Bronchial epithelial cell (primary cell): Measurements from ENCODE around the gene C1orf87. TPM values are rescaled to one million over a fixed set of nuclear protein-coding genes. Genes with fewer than 3 reads are reported as not detected.

Source experiments
- DNase-seq: peaks from one replicate; pipeline ENCODE4 v3.0.0-alpha.2; 2010; ENCODE audit warnings: low read depth
- FAIRE-seq: peaks from 2 replicates; lab custom pipeline; 2011; peaks lifted over from hg19 to GRCh38; lab: Jason Lieb, UNC
- H3K27me3 ChIP-seq: 2 replicates; pipeline ENCODE4 v1.5.1; 2011; ENCODE audit warnings: low read length; ENCODE audit not compliant: control insufficient read depth, insufficient read depth
- H3K36me3 ChIP-seq: 2 replicates; pipeline ENCODE4 v1.5.1; 2011; ENCODE audit warnings: low read length; ENCODE audit not compliant: control insufficient read depth, insufficient read depth
- H3K4me3 ChIP-seq: 2 replicates; pipeline ENCODE4 v1.5.1; 2011; ENCODE audit warnings: mild to moderate bottlenecking, low read depth, low read length, control low read depth
- CTCF ChIP-seq: IDR thresholded peaks from 2 replicates; pipeline ENCODE4 v1.5.1; 2011; ENCODE audit warnings: mild to moderate bottlenecking, moderate library complexity, low read length, control low read depth, inconsistent platforms; ENCODE audit not compliant: insufficient read depth, severe bottlenecking
- total RNA-seq: library from RNA; depleted of rRNA; stranded (reverse); fragments of >200 nt; gene quantifications from 2 replicates; pipeline ENCODE4 v1.2.1, GENCODE V29; 2014

The C1orf87 gene
- total RNA-seq, 1 donor from 2014 or later = not detected

DNA sequence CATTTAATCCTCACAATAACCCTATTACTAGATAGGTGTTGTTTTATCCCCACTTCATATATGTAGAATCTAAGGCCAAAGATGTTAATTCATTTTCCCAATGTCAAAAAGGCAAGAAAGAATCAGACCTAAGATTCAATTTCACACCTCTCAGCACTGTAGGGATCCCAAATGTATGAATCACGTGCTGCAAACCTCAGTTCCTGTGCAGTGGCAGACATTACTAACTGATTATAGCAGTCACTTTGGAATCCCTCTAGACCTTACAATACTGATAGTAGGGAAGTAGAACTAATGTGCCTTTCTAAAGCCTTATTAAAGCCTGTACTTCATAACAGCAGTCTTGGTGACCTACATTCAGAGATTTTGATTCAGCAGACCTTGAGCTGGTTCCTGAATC lies 2.3 kb downstream of the C1orf87 start:
- no peak for TF ChIP-seq CTCF
- FAIRE-seq (no peak), DNase-seq (peak; percentile 15)
- H3K27me3 ChIP-seq = peaks cover 6% of the 10 kb centered on the region
- no peak overlapping the region for H3K4me3 ChIP-seq
- no peaks in the 10 kb centered on the region for H3K36me3 ChIP-seq

DNA sequence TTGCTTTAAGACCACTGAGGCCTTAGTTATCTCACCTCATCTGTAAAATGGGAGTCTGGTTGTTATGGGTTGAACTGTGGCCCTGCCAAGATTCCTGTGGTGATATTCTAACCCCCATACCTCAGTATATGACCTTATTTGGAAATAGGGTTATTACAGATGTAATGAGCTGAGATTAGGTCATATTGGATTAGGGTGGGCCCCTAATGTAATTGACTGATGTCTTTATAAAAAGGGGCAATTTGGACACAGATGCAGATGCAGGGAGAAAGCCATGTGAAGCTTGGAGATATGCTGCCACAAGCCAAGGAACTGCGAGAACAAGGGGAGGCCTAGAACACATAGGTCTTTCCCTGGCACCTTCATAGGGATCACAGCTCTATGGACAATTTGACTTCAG lies 3.9 kb downstream of the C1orf87 start:
- no peak for FAIRE-seq
- Histone ChIP-seq H3K27me3 (peaks cover 3% of the 10 kb centered on the region), H3K36me3 (no peaks in the 10 kb centered on the region), H3K4me3 (no peak overlapping the region)
- DNase-seq = no peak
- TF ChIP-seq CTCF = no peak

GRCh38 chr1:60068393-60069045 lies 5.1 kb downstream of the C1orf87 start:
- FAIRE-seq = no peak
- no peaks in the 10 kb centered on the region for H3K36me3 ChIP-seq
- no peak overlapping the region for H3K4me3 ChIP-seq
- peaks cover 1% of the 10 kb centered on the region for H3K27me3 ChIP-seq
- DNase-seq = peak; percentile 18
- TF ChIP-seq CTCF = no peak

DNA sequence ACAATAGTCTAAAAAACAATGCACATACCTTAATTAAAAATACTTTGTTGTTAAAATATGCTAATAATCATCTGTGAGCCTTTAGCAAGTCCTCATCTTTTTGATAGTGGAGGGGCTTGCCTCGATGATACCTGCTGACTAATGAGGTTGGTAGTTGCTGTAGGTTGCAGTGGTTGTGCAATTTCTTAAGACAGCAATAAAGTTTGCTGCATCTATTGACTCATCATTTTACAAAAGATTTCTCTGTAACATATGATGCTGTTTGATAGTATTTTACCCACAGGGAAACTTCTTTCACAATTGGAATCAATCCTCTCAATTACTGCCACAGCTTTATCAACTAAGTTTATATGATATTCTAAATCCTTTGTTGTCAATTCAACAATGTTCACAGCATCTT lies 7.6 kb downstream of the C1orf87 start:
- DNase-seq (peak; percentile 76), FAIRE-seq (no peak)
- no peaks in the 10 kb centered on the region for H3K36me3 ChIP-seq
- H3K4me3 ChIP-seq = no peak overlapping the region
- TF ChIP-seq CTCF = no peak
- no peaks in the 10 kb centered on the region for H3K27me3 ChIP-seq

GRCh38 chr1:60065199-60065598 lies 8.4 kb downstream of the C1orf87 start:
- DNase-seq = no peak
- Histone ChIP-seq H3K4me3 (no peak overlapping the region), H3K27me3 (no peaks in the 10 kb centered on the region), H3K36me3 (no peaks in the 10 kb centered on the region)
- TF ChIP-seq CTCF = no peak
- FAIRE-seq = peak; percentile 23

- DNase-seq = no peak
- H3K4me3 ChIP-seq = no peak overlapping the region
- no peak for TF ChIP-seq CTCF
- no peak for FAIRE-seq
- H3K36me3 ChIP-seq = no peaks in the 10 kb centered on the region
- H3K27me3 ChIP-seq = no peaks in the 10 kb centered on the region
Observed at GRCh38 chr1:60063561-60063960, 10.0 kb downstream of the C1orf87 start.
